GM12892 (cell line): ENCODE data around the gene SQOR.

Source experiments
- POLR2A ChIP-seq: IDR thresholded peaks from 2 replicates; pipeline ENCODE4 v1.6.1; 2011; ENCODE audit warnings: low read depth, low read length, control low read depth
- POLR2AphosphoS5 ChIP-seq: IDR thresholded peaks from 2 replicates; pipeline ENCODE4 v1.6.1; 2011; ENCODE audit warnings: low read depth, low read length, control low read depth
- TAF1 ChIP-seq: IDR thresholded peaks from 2 replicates; pipeline ENCODE4 v1.6.1; 2011; ENCODE audit warnings: low read depth, mild to moderate bottlenecking, control low read depth, low read length, borderline replicate concordance

DNA sequence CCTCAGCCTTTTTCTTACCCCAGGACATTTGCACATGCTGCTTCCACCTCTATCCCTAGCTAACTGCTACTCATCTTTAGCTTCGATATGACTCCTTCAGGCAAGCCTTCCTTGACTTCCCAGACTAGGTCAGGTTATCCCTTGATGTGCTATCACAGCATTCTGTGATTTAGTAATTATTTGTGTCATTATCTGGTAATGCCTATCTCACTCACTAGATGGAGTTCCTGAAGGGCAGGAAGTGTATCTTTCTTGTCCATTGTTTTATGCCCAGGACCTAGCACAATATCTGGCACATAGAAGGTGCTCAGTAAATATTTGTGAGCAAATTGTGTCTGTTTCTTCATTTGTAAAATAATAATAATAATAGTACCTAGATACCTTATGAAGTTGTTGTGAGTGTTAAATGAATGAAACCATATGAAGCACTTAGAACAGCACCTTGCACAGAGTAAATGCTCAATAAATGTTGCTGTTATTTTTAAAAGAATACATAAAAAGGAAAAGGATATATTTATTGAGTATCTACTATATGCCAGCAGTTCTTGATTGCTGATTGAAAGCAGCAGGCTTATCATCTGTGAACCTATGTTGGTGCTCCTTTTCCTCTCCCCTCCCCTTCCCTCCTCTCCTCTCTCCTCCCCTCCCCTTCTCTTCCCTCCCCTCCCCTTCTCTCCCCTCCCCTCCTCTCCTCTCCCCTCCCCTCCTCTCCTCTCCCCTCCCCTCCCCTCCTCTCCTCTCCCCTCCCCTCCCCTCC lies 31.5 kb downstream of the SQOR start:
- TF ChIP-seq POLR2A: no peak
- TF ChIP-seq POLR2AphosphoS5: no peak
- no peak for TF ChIP-seq TAF1
